Ramos (cell line): Measurements from ENCODE around the gene ADAMTSL3.

ENCODE experiments used
- in situ Hi-C: fragments of 300-500 bp; cut with MboI; formaldehyde crosslinking; loops from one replicate; pipeline ENCODE4 v1.14.3; 2022; ENCODE audit warnings: low sequenced_read_pairs; ENCODE audit not compliant: unreplicated experiment

ADAMTSL3 gene

DNA sequence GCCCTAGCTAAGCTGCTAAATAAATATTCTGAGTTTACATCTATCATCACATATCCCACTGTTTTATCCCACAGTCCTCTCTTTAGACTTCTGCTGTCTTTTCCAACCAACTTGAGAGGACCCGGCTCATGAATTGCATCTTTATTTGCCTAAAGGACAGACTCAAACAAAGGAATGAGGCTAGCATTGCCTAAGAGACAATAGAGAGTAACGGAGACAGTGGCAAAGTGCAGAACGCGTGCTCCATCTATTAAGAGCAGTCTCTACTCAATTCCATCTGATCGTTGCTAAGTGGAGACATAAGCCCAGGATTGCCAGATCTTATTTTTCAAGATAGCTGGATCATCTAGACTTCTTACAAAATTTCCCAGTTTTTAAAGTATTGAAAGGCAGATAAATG lies 2.3 kb downstream of the ADAMTSL3 start:
- in situ Hi-C loops, result no loop called here

DNA sequence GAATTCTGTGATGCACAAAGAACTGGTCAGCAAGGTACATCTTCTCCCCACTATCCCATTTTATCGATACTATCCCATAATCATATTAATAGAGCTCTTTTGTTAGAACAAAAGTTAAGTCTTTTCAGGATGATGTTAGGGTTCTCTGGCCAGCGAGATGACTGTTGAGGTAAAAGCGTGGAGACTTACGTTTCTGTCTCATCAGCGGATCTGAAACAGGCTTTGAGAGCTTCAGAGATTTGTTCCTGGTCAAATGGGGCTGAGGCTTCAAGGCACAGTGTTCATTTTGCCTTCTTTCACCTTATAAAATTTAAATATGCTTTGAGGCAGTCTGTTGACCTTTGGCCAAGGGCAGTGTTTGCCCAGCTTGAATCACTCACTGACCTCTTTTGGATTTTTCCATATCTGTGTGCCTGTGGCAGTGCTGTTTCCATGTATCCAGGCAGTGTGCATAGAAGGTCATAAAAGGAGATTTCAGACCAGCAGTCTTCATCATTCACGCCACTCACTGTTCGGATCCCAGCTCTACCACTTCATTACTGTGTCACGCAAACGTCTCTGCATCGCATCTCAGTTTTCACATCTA lies 3.1 kb downstream of the ADAMTSL3 start:
- in situ Hi-C loops, result no loop called here

DNA sequence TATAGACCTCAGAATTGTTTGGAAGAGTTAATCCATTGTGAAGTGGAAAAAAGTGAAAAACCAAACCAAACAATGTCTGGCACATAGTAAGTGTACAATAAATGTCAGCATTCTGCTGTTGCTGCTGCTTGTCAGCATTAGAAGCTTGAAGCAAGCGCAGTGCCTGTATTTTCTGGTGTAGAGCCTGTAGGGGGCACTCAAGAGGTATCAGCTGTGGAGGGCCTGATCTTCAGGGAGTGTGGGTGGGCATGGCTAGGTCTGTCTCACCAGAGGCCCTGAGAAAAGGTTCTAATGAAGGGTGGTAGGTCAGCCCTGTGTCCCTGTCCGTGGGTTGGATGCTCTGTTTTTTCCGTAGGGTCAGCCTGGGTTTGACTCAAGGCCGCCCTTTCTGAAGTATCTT lies 3.6 kb downstream of the ADAMTSL3 start:
- in situ Hi-C loops, result no loop called here

DNA sequence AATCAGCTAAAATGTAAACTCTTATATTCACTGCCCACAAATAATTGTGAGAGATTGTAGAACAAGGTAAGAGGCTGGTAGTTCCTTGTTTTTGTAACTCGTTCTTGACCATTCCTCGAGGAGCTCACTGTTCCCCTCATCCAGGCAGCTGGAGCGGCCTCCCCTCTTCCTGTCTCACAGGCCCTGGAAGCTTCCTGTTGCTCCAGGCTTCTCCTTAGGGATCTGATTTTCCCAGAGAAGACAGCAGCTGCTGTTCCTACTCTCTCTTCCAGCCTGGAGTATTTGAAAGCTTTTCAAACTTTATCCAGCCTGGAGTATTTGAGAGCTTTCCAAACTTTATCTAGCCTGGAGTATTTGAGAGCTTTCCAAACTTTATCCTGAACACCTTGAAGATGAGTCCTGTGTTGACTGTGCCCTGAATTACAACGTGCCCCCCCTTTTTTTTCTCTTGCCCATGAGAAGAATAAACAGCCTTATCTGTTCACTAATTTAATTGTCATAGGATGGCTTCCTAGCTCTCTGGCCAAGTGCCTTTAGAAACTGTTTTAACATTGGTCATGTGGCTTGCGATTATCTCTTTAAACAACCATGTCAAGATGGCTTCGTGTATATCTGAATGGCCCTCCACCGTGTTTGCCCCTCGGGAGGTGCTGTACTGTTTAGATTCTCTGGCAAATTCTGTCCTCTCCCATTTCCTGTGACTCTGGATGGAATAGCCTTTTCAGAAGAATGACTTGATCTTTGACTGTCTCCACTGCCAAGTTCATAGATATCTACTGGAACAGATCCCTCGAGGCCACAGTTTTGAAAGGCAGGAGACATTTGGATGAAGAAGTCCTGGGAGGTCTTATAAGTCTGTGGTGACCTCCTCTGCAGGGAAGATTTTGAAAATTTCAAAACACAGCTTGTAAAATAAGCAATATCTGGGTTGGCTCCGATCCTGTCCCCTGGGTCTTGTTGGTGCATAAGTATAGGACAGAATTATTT lies 4.8 kb downstream of the ADAMTSL3 start:
- in situ Hi-C loops, result no loop called here

DNA sequence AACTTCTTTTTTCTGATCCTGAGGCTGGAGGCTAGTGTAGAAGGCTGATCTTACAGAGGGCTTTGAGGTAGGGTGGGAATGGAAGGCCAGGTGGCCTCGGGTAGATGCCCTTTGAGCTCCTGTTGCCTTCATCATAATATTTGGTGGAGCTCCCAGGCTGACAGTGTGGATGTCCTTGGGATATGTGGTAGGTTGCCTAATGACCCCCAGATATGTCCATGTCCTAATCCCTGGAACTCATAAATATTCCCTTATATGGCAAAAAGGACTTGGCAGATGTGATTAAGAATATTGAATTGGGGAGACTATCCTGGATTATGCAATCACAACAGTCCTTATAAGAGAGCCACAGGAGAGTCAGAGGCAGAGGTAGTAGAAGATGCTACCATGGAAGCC lies 5.5 kb downstream of the ADAMTSL3 start:
- in situ Hi-C loops, result no loop called here

DNA sequence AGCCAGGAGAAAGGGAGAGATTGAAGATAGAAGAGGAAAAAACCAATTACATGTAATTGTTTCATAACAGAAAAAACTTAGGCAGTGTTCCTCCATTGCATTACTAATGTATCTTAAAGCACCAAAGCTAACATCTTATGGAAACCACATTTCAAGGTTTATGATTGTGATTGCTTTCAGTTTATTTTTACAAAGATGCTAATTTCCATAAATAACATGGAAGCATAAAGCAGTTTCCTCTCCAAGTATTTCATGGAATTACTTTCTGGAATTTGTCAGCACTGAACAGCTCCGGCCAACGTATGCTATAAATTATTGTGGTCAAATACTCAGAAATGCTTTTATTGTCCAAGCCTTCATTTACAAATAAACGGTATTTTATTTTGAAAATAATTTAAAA lies 11.6 kb downstream of the ADAMTSL3 start:
- in situ Hi-C loops, result no loop called here

DNA sequence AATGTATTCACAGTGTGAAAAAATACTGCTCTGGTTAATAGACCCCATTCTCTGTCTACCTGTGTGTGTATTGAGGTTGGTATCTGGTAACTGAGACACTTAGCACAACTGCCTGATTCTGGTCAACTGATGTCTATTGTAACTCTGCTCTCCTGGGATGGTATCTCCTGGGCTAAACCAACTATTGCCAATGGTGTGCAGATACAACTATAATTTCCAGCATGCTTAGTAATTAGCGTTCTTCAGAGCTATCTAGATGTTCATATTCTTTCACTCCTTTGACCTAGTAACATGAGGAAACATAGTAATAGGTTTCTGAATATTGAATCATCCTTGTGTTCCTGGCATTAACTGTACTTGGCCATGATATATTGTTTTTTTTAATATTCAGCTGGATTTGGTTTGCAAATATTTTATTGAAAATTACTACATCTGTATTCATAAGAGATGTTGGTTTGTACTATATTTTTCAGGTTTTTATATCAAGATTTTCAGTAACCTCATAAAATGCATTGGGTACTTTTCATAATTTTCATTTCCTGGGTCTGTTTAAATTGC lies 16.8 kb downstream of the ADAMTSL3 start:
- in situ Hi-C loops, result no loop called here

DNA sequence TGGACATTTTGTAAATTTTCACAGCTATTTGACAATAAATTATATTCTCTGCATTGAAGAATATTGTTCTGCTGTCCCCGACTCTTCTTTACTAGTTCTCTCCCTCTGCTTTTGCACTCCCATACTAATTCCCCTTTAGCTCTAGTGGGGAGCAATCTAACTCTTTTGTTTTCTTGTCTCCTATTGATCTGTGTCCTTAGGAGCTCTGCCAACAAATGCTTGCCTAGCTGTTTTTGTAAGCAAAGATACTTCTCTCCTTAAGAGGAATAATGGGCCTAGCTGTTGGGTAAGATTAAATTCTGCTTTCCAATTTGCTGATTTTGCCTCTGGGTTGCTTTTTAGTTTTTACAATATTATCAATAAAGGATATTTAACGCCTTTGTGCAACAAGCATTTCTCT lies 17.7 kb downstream of the ADAMTSL3 start:
- in situ Hi-C loops, result no loop called here

DNA sequence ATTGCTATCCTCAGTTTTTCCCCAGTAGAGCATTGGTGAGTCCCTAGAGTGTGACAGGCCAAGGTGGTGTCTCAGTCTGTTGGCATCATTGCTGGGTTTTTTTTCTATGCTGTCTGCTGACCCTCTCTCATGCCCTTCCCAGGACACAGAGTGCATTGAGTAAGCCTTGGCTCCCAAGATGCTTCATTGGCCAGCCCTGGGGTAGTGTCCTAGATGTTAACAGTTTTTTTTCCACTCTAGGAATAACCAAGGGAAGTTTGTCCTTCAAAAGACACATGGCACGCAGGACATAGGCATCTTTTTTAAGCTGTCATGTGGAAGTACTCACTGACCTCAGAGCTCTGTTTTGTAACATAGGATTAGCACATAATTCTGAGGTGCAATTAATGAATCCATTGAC lies 19.5 kb downstream of the ADAMTSL3 start:
- in situ Hi-C loops, result no loop called here

DNA sequence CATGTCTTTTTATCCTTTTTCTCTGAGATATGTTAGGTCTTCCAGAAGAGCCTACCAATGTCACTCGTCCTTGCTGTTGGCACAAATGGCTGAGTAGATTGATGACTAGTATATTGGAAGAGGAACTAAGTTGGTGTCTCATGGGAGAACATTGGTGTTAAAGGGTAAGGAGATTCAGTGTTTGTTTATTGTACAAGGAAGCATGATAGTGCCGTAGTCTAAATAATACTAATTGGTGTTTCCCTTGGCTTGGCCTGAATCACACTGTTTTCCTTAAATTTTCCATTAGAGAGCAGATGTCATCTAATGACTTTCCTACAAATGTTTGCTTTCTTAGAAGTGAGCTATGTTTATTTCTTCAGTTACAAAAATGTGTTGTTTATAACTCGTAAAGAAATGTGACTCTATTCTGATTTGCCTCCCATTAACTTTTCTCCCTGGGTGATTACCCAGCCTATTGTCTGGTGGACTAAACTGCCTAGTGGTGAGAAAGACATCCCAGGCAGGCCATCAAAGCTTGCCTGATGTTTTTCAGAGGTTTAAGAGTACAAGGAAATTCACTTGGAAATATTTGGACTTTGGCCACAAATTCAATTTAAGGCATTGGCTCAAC lies 28.7 kb downstream of the ADAMTSL3 start:
- in situ Hi-C loops, result no loop called here

DNA sequence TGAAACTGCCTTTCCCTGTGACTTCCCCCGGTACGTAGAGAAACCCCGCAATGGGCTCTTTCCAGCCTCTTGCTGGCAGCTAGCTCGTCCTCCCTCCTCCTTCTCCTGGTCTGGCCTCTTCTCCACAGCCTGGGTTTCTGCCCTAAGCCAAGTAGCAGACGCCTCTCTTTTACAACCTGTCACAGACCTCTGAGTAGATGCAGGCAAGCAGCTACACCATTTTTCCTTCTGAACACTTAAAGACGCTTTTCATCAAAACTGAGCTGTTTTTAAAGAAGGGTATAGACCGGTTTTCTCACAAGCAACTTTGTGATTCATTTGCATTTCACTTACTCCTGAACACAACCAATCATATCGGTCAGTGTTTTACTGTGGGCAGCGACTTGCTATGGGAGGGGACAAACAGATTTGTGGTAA lies 32.0 kb downstream of the ADAMTSL3 start:
- in situ Hi-C loops, result no loop called here

DNA sequence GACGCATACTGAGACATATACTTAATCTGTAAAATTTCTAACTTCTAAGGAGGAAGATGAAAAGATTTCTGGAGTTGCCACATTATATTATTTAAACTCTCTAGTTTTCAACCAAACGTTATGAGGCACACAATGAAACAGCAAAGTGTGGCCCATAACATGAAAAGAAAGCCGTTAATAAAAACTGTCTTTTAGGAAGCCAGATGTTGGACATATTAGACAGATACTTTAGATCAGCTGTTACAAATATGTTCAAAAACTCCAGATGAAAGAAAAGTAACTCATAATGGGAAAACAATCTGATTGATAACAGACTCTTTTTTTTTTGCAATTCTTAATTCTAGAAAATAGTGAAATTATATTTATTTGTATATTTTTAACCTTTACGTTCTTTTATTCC lies 34.3 kb downstream of the ADAMTSL3 start:
- in situ Hi-C loops, result no loop called here

DNA sequence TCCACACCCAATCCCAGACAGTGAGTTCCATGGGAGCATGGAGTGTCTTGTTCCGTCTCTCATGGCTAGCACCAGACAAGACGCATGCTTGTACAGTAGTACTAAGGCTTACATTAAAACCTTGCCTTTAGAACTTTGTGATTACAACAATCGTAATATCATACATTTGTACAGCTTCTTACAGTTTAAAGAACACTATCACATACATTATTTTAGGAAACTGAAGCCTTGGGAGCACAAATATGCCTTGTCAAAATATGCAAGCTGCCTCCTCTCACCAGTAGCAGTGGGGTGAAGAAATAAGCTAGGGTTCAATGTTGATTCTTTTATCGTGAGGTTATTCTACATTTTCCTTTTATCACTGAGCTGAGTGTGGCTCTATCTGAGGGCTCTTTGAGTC lies 36.8 kb downstream of the ADAMTSL3 start:
- in situ Hi-C loops, result no loop called here

DNA sequence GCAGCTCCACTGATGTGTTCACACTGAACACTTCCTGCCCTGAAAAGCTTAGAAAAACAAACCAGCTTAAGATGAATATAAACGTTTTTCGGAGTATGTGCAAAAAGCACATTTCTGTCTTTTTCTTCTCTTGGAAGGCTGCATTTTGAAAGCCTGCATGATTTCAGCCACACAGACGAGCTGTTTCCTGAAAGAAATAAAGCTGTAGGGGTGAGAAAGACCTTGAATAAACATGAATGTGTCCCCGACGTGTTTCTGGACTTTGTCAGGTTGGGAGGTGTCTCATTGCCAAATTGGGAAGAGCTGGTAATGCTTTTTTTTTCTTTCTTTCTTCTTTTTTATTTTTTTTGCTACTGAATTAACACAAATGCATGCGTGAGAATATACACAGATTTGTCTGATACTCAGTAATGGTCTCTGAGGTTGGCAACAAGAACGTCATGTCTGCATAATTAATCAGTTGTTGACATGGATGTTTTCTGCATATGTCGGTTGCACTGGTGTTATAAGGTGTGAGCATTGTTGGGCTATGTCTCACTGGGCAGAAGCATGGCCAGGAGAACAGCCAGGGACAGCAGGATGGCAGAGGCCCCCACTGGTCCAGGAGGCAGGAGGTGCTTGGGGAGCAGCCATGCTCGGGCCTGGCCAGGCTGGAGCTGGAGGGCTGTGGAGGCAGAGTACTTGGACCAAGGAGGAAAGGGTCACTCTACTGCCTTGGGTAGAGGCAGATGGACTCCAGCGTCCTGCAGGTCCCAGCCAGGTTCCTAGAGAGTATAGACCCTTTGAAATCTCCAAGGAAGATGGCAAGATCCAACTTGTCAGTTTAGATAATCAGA lies 39.0 kb downstream of the ADAMTSL3 start:
- in situ Hi-C loops, result no loop called here

DNA sequence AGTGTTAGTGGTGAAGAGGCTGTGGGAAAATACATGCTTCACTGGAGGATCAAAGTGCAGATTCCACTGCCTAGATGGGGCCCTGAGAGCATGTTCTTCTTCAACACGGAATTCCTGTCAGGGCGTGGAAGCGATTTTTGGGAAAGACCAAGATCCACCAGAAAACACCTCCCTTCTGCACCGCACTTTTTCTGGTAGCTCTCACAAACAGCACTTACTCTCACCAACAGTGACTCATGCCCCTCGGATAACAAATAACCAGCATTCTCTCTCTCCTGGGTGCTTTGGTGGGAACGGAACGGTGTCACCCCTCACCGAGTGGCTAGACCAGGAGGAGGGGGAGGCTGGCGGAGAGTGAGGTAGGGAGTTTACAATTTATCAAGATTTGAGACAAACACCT lies 40.1 kb downstream of the ADAMTSL3 start:
- in situ Hi-C loops, result no loop called here

DNA sequence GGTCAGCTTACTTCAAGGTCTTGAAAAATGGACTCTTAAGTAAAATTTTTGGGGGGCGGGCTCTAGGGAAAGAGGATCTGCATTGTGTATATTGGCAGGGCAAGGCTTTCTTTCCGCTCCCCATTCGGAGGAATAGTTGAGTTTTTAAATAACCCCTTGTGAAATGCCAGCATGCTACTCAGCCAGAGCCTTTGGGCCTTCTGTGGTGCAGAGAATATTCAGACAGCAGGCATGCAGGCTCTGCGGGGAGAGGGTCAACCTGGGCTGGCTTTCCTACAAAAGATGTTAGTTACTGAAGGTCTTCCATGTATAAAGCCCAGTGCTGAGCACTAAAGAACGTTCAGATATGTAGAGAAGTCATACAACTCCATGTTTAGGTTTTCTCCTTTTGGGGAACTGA lies 40.6 kb downstream of the ADAMTSL3 start:
- in situ Hi-C loops, result no loop called here

DNA sequence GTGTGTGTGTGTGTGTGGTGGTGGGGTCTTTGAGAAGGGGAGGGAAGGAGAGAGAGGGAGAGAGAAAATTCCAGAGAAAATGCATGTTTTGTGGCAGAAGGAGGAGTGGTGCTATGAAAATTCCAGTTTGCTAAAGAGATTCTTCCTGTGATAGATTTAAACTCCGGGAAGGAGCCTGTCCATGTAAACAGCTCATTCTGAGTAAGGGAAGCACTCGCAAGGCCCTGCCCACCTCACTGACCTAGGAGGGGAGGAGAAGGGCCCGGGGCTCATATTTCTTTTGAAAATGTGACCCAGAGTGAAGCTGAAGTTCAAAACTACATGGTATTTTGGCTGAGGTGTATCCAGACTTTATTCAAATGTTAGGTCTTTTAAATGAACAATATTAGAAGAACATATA lies 41.3 kb downstream of the ADAMTSL3 start:
- in situ Hi-C loops, result no loop called here

DNA sequence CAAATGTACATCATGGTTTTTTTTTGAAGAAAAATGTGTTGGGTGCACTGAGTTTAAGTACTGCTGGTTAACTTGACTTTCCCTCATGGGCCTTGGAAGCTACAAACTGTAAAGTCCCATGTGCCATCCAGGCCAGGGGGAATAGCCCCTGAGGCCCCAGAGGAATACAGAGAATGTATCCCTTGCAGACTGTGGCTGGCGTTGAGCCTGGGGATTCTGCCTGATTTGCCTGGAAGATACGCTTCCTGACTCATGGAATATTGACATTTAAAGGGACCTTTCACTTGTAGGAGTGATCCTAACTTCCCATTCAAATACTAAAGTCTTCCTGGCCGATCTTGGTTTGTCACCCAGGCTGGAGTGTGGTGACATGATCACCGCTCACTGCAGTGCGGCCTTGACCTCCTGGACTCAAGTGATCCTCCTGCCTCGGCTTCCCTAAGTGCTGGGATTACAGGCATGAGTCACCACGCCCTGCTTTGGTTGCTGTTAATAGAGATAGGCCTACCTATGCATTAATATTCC lies 42.0 kb downstream of the ADAMTSL3 start:
- in situ Hi-C loops, result no loop called here

DNA sequence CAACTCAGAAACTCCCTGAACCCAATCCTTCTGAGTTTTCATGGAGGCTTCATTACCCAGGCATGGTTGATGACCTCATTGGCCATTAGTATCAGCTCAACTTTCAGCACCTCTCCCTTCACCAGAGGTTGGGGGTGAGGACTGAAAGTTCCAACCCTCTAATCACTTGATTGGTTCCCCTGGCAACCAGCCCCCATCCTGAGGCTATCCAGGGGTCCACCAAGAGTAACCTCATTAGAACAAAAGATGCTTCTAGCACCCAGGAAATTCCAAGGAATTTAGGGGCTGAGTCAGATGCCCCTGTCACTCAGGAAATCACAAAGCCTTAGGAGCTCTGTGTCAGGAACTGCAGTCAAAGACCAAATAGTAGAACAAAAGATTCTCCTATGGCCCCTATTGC lies 43.8 kb downstream of the ADAMTSL3 start:
- in situ Hi-C loops, result no loop called here

DNA sequence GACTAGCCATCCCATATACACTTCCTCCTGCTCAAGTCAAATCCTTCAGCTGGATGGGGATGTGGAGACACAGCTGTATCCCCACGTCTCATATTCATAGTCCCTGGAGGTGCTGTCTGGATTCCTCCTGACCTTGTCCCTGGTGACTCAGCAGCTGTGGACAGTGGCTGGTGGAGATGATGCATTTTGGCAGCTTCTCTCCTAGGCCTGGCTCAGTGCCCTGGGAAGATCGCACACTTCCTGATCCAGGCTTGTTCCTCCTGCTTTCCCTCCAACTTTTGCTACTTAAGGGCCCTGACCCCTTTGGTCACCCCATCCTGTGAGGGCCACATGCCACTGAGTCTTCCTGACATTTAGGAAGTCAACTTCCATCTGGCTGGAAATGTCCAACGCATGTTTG lies 44.4 kb downstream of the ADAMTSL3 start:
- in situ Hi-C loops, result no loop called here
